HG02943 (cell line): ENCODE data around the gene INSL3.
"Not testable (repeated sequence)": the region's sequence is repeated elsewhere in the genome, so short reads cannot be mapped to it uniquely, and the experiment has no call there.

Experiments used
- ATAC-seq: cut with Tn5 transposase; IDR thresholded peaks from one replicate; pipeline ENCODE4 v1.9.1; 2021; ENCODE audit warnings: mild to moderate bottlenecking, low read depth, moderate library complexity; ENCODE audit not compliant: unreplicated experiment

Gene INSL3

GRCh38 chr19:17826508-17827056 is 5.3 kb upstream of the INSL3 start:
- no peak for ATAC-seq

GRCh38 chr19:17824339-17824738 is 3.0 kb upstream of the INSL3 start:
- ATAC-seq: no peak

- no peak for ATAC-seq
Observed at GRCh38 chr19:17817668-17818363, 3.5 kb downstream of the INSL3 start.

GRCh38 chr19:17812099-17812498 is 9.2 kb downstream of the INSL3 start:
- no peak for ATAC-seq

- ATAC-seq: no peak
Observed at GRCh38 chr19:17811681-17812080, 9.6 kb downstream of the INSL3 start.

GRCh38 chr19:17811103-17811502 is 10.2 kb downstream of the INSL3 start:
- ATAC-seq: no peak

GRCh38 chr19:17807731-17808316 is 13.5 kb downstream of the INSL3 start:
- no peak for ATAC-seq

GRCh38 chr19:17806945-17807344 is 14.4 kb downstream of the INSL3 start:
- no peak for ATAC-seq

GRCh38 chr19:17805427-17805826 is 15.9 kb downstream of the INSL3 start:
- no peak for ATAC-seq

GRCh38 chr19:17803264-17803896 is 17.9 kb downstream of the INSL3 start:
- no peak for ATAC-seq

GRCh38 chr19:17802137-17802858 is 19.0 kb downstream of the INSL3 start:
- no peak for ATAC-seq

GRCh38 chr19:17798599-17798998 is 22.7 kb downstream of the INSL3 start:
- ATAC-seq: not testable (repeated sequence)

- no peak for ATAC-seq
Observed at GRCh38 chr19:17797424-17798201, 23.7 kb downstream of the INSL3 start.

GRCh38 chr19:17796838-17797423 is 24.4 kb downstream of the INSL3 start:
- ATAC-seq: no peak

- no peak for ATAC-seq
Observed at GRCh38 chr19:17796013-17796837, 25.1 kb downstream of the INSL3 start.

GRCh38 chr19:17795495-17795856 is 25.8 kb downstream of the INSL3 start:
- ATAC-seq: no peak

- no peak for ATAC-seq
Observed at GRCh38 chr19:17794731-17795494, 26.4 kb downstream of the INSL3 start, which contains the start of gene B3GNT3. Gene B3GNT3, plus strand, starts transcription at chr19:17795138. Its CDS starts 12,670 bp downstream, at chr19:17807808.

GRCh38 chr19:17794412-17794730 is 26.9 kb downstream of the INSL3 start:
- no peak for ATAC-seq
